Panc1 (cell line): ENCODE data around the gene UNC93A. TPM values are rescaled to one million over a fixed set of nuclear protein-coding genes. Genes with fewer than 3 reads are reported as not detected.

Experiments
- ATAC-seq: fragments of 200-7000 bp; cut with Tn5 transposase; 2 replicates; pipeline ENCODE4 v1.9.1; 2020; ENCODE audit warnings: mild to moderate bottlenecking, moderate library complexity
- BruUV-seq: library from RNA; stranded (reverse); fragments of 400-500 nt; replicated peaks from 2 replicates; lab custom pipeline; 2021; lab: Mats Ljungman, UMichigan
- CTCF ChIA-PET: fragments of 300-600 bp; sonication (Branson Sonifier 250); formaldehyde crosslinking; loops from one replicate; lab custom pipeline; 2022; ENCODE audit warnings: antibody characterized with exemption; lab: Charles Lee
- POLR2A ChIA-PET: fragments of 300-600 bp; sonication (Branson Sonifier 250); formaldehyde crosslinking; loops from one replicate; lab custom pipeline; 2022; ENCODE audit warnings: antibody characterized with exemption; lab: Charles Lee
- DNase-seq: peaks from one replicate; pipeline ENCODE4 v3.0.0-alpha.2; 2010; ENCODE audit warnings: low read depth, low spot score
- H3K27ac ChIP-seq: 2 replicates; pipeline ENCODE4 v1.5.1; 2011; ENCODE audit warnings: mild to moderate bottlenecking, low read length, inconsistent platforms
- H3K27me3 ChIP-seq: fragments of 200-500 bp; sonication (Bioruptor generic); 2 replicates; pipeline ENCODE4 v1.6.0; 2014; ENCODE audit warnings: low read length, inconsistent platforms; ENCODE audit not compliant: control insufficient read depth, insufficient read depth
- H3K36me3 ChIP-seq: fragments of 200-500 bp; sonication (Bioruptor generic); 2 replicates; pipeline ENCODE4 v1.5.1; 2014; ENCODE audit warnings: inconsistent platforms, mild to moderate bottlenecking, low read length, moderate library complexity; ENCODE audit not compliant: control insufficient read depth, insufficient read depth
- H3K4me1 ChIP-seq: 2 replicates; pipeline ENCODE4 v1.5.1; 2011; ENCODE audit warnings: inconsistent platforms, mild to moderate bottlenecking, low read length, moderate library complexity; ENCODE audit not compliant: control insufficient read depth, insufficient read depth
- H3K4me3 ChIP-seq, 2 experiments: 2 replicates each; pipeline ENCODE4 v1.5.1; 2011 to 2012; ENCODE audit warnings: low read depth in 2 of 2, low read length in 2 of 2, mild to moderate bottlenecking in 2 of 2, inconsistent platforms in 1 of 2, moderate library complexity in 1 of 2
- H3K9me3 ChIP-seq: fragments of 200-500 bp; sonication (Bioruptor generic); 2 replicates; pipeline ENCODE4 v1.5.1; 2014; ENCODE audit warnings: low read depth, mild to moderate bottlenecking, inconsistent platforms, low read length, moderate library complexity; ENCODE audit not compliant: control insufficient read depth, insufficient read depth
- CTCF ChIP-seq: fragments of 450-650 bp; IDR thresholded peaks from 2 replicates; pipeline ENCODE4 v1.5.1; 2017; ENCODE audit warnings: mild to moderate bottlenecking
- POLR2AphosphoS5 ChIP-seq: IDR thresholded peaks from 2 replicates; pipeline ENCODE4 v1.6.1; 2012; ENCODE audit warnings: mild to moderate bottlenecking, low read depth, low read length, moderate library complexity
- REST ChIP-seq, 2 experiments: IDR thresholded peaks; 2 replicates each; pipeline ENCODE4 v1.6.1; 2011 to 2012; ENCODE audit warnings: low read depth in 2 of 2, control low read depth in 1 of 2, low read length in 1 of 2, mild to moderate bottlenecking in 1 of 2, moderate library complexity in 1 of 2; ENCODE audit not compliant: insufficient read depth in 1 of 2
- SIN3A ChIP-seq: IDR thresholded peaks from 2 replicates; pipeline ENCODE4 v1.6.1; 2012; ENCODE audit warnings: low read depth, mild to moderate bottlenecking, low read length, moderate library complexity, borderline replicate concordance; ENCODE audit not compliant: insufficient read depth
- TCF7L2 ChIP-seq: IDR thresholded peaks from 2 replicates; pipeline ENCODE4 v1.6.1; 2011; ENCODE audit warnings: mild to moderate bottlenecking, low read depth, low read length, inconsistent platforms
- in situ Hi-C: cut with HindIII; loops from 2 replicates; pipeline ENCODE4 v1.10.0; 2016; ENCODE audit warnings: low sequenced_read_pairs, low pct_unique_long_range_greater_than_20kb
- intact Hi-C: fragments of 100-400 bp; cut with micrococcal nuclease; formaldehyde crosslinking; loops from one replicate; pipeline ENCODE4 v1.10.0; 2022; ENCODE audit not compliant: unreplicated experiment
- total RNA-seq: library from RNA; stranded (reverse); gene quantifications from one replicate; pipeline ENCODE4 v1.2.1, GENCODE V29; 2021; ENCODE audit not compliant: unreplicated experiment

Gene UNC93A
- total RNA-seq, 1 experiment from 2014 or later, result not detected

GRCh38 chr6:167299641-167300308, 8.7 kb downstream of the UNC93A start:
- Histone ChIP-seq H3K36me3 (no peaks in the 10 kb centered on the region), H3K4me1 (no peaks in the 10 kb centered on the region), H3K27ac (no peak overlapping the region), H3K4me3 (no peak overlapping the region), H3K27me3 (peaks cover 4% of the 10 kb centered on the region; the same call in 1 of the 2 replicates), H3K9me3 (no peaks in the 10 kb centered on the region)
- in situ Hi-C loops (no loop called here), intact Hi-C loops (no loop called here)
- BruUV-seq, result no TSS peak
- ChIA-PET CTCF (no interaction called here), POLR2A (interaction anchor here (1.0 kb wide), 1 partner anchor 9 kb away, joined by 3 read pairs; the partner anchor contains the start of gene UNC93A)
- DNase-seq, result no peak
- TF ChIP-seq CTCF (no peak), SIN3A (no peak), TCF7L2 (no peak), POLR2AphosphoS5 (no peak), REST (IDR thresholded peaks at IDR 0.05; ENCODE audit: insufficient read depth in 1 of 2, low read depth in 2 of 2, low read length in 1 of 2) (no peak)
- ATAC-seq, result no peak

- BruUV-seq, result no TSS peak
- Histone ChIP-seq H3K4me1 (no peaks in the 10 kb centered on the region), H3K36me3 (no peaks in the 10 kb centered on the region), H3K27ac (no peak overlapping the region), H3K4me3 (no peak overlapping the region), H3K9me3 (no peaks in the 10 kb centered on the region), H3K27me3 (peaks cover 4% of the 10 kb centered on the region; the same call in 1 of the 2 replicates)
- DNase-seq (no peak), ATAC-seq (no peak)
- in situ Hi-C loops, result no loop called here
- intact Hi-C loops, result no loop called here
- TF ChIP-seq SIN3A (no peak), CTCF (no peak), TCF7L2 (no peak), POLR2AphosphoS5 (no peak), REST (IDR thresholded peaks at IDR 0.05; ENCODE audit: insufficient read depth in 1 of 2, low read depth in 2 of 2, low read length in 1 of 2) (no peak)
- ChIA-PET POLR2A (no interaction called here), CTCF (no interaction called here)
These were observed 10.0 kb downstream of the UNC93A start for GRCh38 chr6:167300902-167301777.
